Ureter (tissue), 1 donor: ENCODE measurements around the gene TUT4. TPM values are rescaled to one million over a fixed set of nuclear protein-coding genes. Genes with fewer than 3 reads are reported as not detected.

ENCODE experiments used
- DNase-seq: peaks from one replicate; pipeline ENCODE4 v3.0.0-alpha.2; 2020; ENCODE audit warnings: low spot score
- total RNA-seq: library from RNA; stranded (reverse); gene quantifications from one replicate; pipeline ENCODE4 v1.2.4, GENCODE V29; 2023
- donor health status: DM: yes; HTN: yes; CAD: no.

The TUT4 gene
- total RNA-seq, 1 donor from 2014 or later = 69.3 TPM

DNA sequence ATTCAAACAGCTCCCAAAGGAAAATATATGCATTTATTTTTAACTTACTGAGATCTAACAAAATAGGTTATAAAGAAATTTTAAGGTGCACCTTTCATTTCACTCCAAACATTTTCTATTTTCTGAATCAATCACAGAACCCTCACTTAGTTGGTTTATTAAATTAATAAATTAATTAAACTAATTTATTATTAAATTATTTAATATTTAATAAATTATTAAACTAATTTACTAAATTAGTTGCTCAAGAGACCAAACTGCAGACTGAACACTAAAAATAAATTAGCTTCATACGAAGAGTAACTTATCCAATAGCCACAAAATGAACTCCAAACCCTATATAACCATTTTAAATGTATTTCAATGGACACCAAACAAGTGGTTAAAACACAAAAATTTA is 80.5 kb downstream of the TUT4 start:
- DNase-seq = no peak

DNA sequence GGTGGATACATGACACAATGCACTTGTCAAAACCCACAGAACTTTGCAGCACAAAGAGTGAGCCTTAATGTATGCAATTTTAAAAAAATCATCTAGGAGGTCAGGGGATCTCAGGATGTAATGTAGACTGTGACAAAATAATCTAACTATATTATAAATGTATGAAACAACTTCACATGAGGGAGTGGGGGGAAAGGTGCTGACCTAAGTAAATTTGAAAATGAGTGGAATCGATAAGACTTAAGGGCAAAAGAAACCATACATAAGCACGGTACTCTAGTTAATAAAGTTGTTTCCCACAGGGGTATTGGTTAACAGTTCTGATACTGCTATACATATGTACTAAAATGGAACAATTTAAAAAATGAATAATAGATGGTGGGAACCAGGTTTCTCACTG is 83.8 kb downstream of the TUT4 start:
- no peak for DNase-seq

DNA sequence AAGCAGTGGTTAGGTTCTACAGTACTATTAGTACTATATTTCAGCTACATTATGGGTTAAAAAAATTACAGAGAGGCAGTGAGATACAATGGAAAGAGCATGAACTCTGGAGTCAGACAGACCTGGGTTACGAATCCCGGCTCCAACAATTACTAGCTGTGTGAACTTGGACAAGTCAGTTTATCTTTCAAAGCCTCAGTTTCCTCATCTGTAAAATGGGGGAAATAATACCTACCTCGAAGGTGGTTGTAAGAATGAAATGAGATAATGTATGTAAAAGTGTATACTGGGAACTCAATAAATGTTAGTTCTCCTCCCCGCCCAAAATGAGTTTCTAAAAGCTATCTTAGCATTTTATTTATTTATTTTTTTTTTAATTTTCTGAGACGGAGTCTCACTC is 89.0 kb downstream of the TUT4 start:
- DNase-seq = no peak

DNA sequence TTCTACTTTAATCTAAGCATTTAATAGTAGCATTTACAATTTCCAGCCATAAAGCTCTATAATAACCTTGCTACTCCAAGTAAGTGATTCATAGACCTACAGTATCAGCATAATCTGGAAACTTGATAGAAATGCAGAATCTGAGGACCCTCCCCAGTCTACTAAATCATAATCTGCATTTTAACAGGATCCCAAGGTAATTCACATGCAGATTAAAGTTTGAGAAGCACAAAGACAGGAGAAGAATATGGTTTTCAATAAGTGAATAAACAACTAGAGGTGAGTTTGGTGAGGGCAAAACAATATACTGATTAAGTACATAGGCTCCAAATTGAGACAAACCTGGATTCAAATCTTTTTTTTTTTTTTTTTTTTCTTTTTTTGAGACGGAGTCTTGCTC is 91.1 kb downstream of the TUT4 start:
- no peak for DNase-seq

GRCh38 chr1:52460694-52461093 is 92.2 kb downstream of the TUT4 start:
- no peak for DNase-seq

GRCh38 chr1:52455686-52456085 is 97.2 kb downstream of the TUT4 start:
- no peak for DNase-seq

GRCh38 chr1:52454779-52455178 is 98.1 kb downstream of the TUT4 start:
- no peak for DNase-seq

DNA sequence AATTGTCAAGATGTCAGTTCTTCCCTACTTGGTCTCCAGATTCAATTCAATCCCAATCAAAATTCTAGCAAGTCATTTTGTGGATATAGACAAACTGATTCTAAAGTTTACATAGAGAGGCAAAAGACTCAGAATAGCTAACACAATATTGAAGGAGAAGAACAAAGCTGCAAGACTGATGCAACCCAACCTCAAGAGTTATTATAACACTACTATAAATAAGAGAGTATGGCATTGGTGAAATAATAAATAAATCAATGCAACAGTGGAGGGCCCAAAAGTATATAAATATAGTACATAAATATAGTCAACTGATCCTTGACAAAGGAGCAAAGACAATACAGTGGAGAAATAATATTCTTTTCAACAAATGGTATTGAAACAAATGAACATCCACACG is 98.8 kb downstream of the TUT4 start:
- no peak for DNase-seq

DNA sequence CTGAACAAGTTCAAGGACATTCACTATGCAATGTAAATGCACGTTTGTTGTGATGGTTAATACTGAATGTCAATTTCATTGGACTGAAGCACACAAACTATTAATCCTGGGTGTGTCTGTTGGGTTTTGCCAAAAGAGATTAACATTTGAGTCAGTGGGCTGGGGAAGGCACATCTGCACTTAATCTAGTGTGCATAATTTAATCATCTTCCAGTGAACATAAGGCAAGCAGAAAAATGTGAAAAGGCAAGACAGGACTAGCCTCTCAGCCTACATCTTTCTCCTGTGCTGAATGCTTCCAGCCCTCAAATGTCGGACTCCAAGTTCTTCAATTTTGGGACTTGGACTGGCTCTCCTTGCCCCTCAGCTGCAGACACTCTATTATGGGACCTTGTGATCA is 108.4 kb downstream of the TUT4 start:
- DNase-seq = no peak

GRCh38 chr1:52439976-52440375 is 112.9 kb downstream of the TUT4 start:
- DNase-seq = no peak

DNA sequence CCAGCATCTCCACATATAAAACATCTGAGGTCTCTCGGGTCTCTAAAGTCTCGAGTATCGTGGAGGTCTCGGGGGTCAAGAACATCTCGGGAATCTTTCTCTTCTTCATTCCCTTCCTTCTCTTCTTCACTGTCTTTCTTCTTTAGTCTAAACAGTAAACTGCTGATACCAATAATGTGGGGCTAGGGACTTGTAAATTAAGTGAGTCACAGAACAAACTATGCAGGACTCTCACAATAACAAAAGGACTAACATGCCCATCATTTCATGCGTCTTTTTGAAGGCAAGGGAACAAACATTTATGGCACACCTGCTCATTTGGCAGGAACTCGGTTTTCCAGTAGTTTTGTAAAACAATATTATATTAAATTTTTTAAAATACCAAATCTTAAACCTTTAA is 116.1 kb downstream of the TUT4 start:
- no peak for DNase-seq

DNA sequence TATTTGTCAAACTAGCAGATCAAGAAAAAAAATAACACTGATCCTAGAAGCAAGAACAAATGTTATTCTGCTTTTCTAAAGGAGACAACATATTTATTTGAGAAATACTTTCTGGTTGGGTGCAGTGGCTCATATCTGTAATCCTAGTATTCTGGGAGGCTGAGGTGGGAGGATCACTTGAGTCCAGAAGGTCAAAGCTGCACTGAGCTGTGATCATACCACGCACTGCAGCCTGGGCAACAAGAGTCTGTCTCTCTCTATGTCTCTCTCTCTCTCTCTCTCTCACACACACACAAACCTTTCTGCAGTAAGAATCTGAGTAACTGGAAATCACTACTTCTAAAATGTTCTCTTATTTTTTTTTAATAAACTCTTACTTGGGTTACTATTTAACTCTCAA is 117.2 kb downstream of the TUT4 start:
- DNase-seq = no peak

DNA sequence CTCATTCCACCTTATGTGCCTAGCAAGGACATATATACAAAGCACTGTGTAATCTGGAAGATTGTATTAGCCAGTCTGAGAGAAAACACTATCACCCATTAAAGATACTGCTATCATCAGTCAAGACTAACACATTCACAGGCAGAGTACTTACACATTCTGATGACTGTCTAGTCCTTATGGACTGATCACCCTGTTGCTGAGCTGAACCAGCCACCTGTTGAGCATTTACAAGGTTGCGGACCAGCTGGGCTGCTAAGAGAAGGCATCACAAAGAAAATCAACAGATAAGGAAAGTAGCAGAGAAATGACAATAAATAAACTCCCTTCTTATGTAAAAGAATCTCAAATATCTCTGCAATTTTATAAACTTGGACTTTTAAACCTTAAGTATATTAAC is 117.7 kb downstream of the TUT4 start:
- DNase-seq = no peak

GRCh38 chr1:52432807-52433206 is 120.1 kb downstream of the TUT4 start:
- no peak for DNase-seq

DNA sequence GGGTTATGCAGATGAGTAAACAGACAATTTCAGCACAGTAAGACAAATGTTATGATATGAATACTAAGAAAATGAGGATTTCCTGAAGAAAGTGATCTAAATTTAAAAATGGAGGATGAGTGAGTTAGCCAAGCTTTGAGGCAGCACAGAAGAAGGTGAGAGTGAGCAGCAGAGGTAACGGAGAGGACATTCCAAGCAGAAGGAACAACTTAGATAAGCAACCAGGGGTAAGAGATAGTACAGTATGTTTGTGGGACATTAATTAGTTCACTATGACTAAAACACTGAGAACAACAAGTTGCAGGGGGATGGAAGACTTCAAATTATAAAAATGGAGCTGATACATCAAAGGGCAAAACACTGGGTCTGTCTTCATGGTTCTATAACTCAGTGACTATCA is 125.7 kb downstream of the TUT4 start:
- no peak for DNase-seq

DNA sequence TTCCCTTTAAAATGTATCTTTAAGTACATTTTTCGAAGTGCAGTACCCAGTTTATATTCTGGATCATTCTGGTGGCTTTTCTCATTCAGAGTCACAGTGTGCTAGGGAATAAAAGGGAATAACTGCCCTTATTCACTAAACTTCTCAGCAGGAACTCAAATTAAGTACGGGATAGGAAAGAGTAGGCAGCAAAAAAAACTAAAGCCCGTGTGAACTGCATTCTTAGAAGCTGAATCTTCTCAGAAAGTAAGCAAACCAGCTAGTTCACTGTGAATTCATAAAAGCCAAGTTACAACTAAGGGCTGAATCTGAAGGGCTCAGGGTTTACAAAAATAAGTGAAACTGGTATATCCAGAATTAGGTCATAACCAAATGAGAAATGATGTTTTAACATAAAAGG is 126.5 kb downstream of the TUT4 start:
- DNase-seq = no peak

- no peak for DNase-seq
Observed at GRCh38 chr1:52424813-52425212, 128.1 kb downstream of the TUT4 start.

- DNase-seq = no peak
Observed at GRCh38 chr1:52424231-52424636, 128.7 kb downstream of the TUT4 start.

DNA sequence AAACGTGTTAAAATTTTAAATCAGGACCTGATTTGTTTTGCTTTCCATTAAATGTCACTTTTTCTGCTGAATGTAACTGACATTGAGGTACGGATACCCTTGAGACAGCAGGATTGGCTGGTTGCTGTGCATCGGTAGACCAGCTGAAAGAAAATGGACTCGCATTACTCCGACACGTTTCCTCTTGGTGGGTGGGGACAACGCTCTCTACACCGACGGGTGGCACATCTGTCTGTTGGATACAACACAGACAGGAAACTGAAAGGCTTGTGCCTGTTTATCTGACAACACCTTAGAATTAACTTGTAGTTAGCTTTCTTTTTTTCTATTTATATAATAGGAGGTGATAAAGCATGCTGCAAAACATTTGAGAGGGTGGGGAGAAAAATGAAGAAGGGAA is 129.1 kb downstream of the TUT4 start:
- DNase-seq = no peak

DNA sequence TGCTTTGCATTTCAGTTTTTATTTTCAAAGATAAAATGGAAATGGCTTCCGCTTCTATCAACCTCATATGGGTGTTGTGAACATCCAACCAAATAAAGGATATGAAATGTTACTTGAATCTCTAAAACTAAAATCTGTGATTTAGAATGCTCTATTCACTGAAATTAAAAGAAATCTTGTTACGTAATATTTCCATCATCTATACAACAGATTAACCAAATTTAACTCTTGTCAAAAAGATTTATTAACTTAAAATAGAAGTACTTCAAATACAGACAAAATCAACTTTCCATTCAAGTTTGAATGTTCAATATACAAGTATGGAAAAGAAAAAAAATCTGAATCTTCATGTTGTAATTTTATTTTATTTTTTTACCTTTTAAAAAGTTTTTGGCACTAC is 129.8 kb downstream of the TUT4 start:
- DNase-seq = no peak

GRCh38 chr1:52420713-52421112 is 132.2 kb downstream of the TUT4 start:
- DNase-seq = no peak

DNA sequence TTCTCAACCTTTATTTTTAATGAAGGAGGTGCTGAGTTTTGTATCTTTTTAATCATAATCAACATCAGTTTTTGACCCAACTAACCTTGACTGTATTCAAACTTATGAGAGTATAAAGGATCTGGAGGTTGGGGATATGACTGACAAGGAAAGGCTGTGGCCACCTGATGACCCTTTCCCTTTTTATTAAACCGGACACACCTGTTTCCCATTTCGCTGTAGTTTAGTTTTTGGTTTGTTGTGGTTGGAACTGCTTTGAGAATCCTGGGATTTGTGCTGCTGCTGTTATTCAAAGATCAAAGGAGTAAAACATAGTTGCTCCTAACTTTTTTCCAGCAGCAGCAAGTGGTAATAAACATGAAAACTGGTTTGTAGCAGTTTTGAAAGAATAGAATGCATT is 136.1 kb downstream of the TUT4 start:
- DNase-seq = no peak

DNA sequence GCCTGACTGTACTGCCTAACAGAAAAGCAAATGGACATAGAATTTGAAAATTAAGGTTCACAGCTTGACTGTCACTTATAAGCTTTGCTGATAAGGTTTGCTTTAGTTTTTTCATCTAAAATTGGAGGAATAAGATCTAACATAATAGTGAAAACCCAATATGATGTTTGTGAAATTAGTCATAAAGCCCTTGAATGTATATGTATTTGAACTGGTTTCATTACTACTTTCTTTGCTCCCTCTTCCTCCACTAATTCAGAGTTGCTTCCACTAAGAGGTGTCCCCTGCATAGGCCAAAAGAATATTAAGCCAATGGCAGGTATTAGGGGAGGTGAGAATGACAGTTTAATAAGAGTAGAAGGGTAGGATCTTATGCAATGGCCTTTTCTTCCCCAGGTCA is 137.9 kb downstream of the TUT4 start:
- no peak for DNase-seq

DNA sequence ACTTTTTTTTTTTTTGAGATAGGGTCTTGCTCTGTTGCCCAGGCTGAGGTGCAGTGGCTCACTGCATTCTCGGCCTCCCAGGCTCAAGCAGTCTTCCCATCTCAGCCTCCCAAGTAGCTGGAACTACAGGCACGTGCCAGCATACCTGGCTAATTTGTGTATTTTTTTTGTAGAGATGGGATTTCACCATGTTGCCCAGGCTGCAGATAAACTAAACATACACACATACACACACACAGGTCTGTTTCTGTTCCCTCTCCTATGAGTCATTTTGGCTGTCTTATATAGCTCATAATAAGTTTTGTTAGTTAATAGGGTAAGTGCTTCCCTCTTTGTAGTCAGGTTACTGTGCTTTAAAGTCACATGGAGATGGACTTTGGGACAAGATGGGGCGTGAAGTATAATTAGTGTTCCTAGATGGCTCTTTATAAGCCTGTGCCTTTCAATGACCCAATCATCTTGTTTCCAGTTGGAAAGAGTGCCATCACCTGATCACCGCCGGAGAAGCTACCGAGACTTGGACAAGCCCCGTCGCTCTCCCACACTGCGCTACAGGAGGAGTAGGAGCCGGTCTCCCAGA is 139.4 kb downstream of the TUT4 start:
- no peak for DNase-seq

DNA sequence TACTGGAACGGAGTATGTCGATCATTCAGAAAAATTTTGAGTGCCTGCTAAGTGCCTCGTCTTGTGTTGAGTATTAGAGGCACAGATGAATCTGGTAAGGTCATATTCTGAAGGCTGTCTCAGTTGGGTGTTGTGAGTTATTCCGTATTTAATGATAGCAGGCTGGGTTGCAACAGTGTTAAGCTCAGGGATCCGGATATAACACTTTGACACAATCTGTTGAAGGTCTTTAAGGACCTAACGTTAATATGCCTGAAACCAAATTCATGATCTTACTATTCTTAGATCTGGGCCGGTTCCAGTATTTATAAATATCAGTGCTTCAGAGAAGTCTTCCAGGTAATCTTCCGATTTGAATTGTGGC is 147.9 kb downstream of the TUT4 start:
- DNase-seq = no peak
